ENCODE measurements around the gene HEATR5A. TPM values are rescaled to one million over a fixed set of nuclear protein-coding genes. Genes with fewer than 3 reads are reported as not detected.

HEATR5A gene
- total and polyA plus RNA-seq, 5 experiments from 2014 or later = 4.0 to 13.8 (median 5.9) TPM

DNA sequence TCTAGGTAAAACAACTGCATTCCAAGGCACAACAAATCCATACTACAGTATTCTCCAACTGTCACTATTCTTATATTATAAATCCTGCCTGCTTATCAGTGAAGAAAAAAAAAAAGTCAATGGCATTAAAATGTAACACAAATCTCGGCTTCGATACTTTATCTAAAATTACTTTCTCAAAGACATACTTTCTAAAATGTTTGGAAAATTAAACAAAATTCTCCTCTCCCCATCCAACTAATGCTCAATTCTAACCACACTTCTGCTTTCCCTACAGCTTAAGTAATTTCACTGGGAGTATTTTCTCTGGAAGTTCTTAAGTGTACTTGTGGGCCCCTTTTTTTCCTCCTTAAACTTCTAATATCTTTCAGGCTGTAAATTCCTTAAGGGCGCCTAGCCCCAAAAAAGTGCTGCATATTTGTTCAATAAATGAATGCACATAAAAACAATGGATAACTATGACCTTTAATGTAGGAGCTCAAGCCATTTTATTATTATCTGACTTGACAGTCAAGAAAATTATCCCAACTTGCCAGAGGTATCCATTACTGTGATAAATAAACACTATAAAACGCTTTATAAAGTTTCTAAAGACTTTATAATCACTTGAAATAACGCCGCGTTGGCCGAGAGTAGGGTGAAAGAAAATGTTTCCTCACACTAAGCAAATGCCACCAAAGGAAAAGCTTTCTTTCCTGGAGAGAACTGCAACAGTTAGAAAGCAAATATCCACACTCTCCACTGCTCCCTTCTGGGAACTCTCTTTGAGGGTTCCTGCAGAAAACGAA is 977 bp downstream of the HEATR5A start:
- POLR2A ChIA-PET = interaction anchor here (2.0 to 2.3 kb wide), 3 partner anchors 38 to 394 kb away, joined by 11 to 22 read pairs (median 16); partner anchors contain the start of genes AP4S1, DTD2, HECTD1 and STRN3
- Mint-ChIP-seq H3K36me3 (no peaks in the 10 kb centered on the region), H3K27me3 (no peaks in the 10 kb centered on the region), H3K4me1 (peaks cover 11 to 33% (median 25%) of the 10 kb centered on the region in 4 donors), H3K4me3 (peak overlapping the region; percentile 92 to 100 (median 98)), H3K9me3 (no peaks in the 10 kb centered on the region), H3K27ac (peak overlapping the region in 6 of 10 donors; percentile 2 to 67 (median 31))
- ATAC-seq (no peak), DNase-seq (peak in 2 of 10 donors; percentile 2 to 4)

- no peaks in the 10 kb centered on the region for H3K27me3 Mint-ChIP-seq
- DNase-seq (no peak), ATAC-seq (no peak)
- POLR2A ChIA-PET = interaction anchor here (0.9 kb wide), 1 partner anchor 20 kb away, joined by 4 read pairs; no protein-coding TSS in a partner anchor
- H3K36me3 Mint-ChIP-seq = no peaks in the 10 kb centered on the region
- peaks cover 11 to 39% (median 28%) of the 10 kb centered on the region in 4 donors for H3K4me1 Mint-ChIP-seq
- no peaks in the 10 kb centered on the region for H3K9me3 Mint-ChIP-seq
- H3K4me3 Mint-ChIP-seq = peak overlapping the region in 3 of 10 donors; percentile 8 to 36 (median 14)
- H3K27ac Mint-ChIP-seq = no peak overlapping the region
Observed at GRCh38 chr14:31418440-31418839, 1.9 kb downstream of the HEATR5A start.

DNA sequence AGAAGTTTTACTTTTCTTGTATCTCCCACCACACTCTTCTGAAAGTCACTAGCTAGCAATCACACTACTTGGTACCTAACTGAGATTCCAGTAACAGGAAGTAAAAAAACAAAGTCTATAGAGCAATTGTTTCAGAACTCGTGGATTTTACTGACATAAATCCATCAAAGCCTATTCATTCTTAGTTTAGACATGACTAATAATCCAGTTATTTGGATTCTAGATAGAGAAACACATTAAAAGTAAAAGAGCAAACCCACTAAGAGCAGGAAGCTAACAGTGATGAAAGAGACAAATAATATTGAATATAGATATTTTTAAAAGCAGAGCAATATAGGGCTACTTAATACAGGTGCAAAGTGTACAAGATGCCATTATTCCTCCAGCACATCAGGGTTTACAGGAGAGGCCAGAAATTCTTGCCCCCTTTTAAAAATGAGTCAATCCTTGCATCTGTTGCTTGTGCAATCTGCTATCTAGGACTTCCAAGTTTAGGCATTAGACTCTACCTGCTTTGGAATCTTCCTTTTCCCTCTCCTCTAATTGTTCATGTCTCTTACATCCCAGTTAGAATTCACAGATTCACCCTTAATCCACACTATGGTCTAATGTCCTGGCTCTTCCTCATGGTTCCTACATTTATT is 6.0 kb downstream of the HEATR5A start:
- POLR2A ChIA-PET = no interaction called here
- no peak for ATAC-seq
- no peak overlapping the region for H3K4me3 Mint-ChIP-seq

GRCh38 chr14:31411218-31411727 is 9.1 kb downstream of the HEATR5A start:
- ATAC-seq (no peak), DNase-seq (no peak)
- no peak overlapping the region for H3K27ac Mint-ChIP-seq
- H3K27me3 Mint-ChIP-seq = no peaks in the 10 kb centered on the region
- H3K36me3 Mint-ChIP-seq = peaks cover 0 to 3% (median 3%) of the 10 kb centered on the region in 3 donors
- POLR2A ChIA-PET = interaction anchor here (1.8 kb wide), 1 partner anchor 9 kb away, joined by 5 read pairs; the partner anchor contains the start of gene HEATR5A
- no peaks in the 10 kb centered on the region for H3K9me3 Mint-ChIP-seq
- peaks cover 2 to 30% (median 14%) of the 10 kb centered on the region in 4 donors for H3K4me1 Mint-ChIP-seq
- no peak overlapping the region for H3K4me3 Mint-ChIP-seq

More for the DNA sequence above, 6.0 kb downstream of the HEATR5A start:
- Mint-ChIP-seq H3K4me1 (peaks cover 5 to 43% (median 17%) of the 10 kb centered on the region in 4 donors), H3K36me3 (peaks cover 0 to 3% (median 3%) of the 10 kb centered on the region in 3 donors), H3K9me3 (no peaks in the 10 kb centered on the region), H3K27ac (no peak overlapping the region), H3K27me3 (no peaks in the 10 kb centered on the region)
- no peak for DNase-seq

- Mint-ChIP-seq H3K9me3 (no peaks in the 10 kb centered on the region), H3K4me1 (peaks cover 2 to 28% (median 11%) of the 10 kb centered on the region in 4 donors), H3K4me3 (peak overlapping the region in 1 of 10 donors; percentile 50), H3K27ac (peak overlapping the region in 2 of 10 donors; percentile 9 to 50), H3K27me3 (no peaks in the 10 kb centered on the region), H3K36me3 (peaks cover 0 to 3% (median 3%) of the 10 kb centered on the region in 3 donors)
- ATAC-seq = no peak
- POLR2A ChIA-PET = interaction anchor here (1.8 kb wide), 1 partner anchor 10 kb away, joined by 5 read pairs; the partner anchor contains the start of gene HEATR5A
- DNase-seq = no peak
Observed at GRCh38 chr14:31410048-31410650, 10.2 kb downstream of the HEATR5A start.

- H3K4me1 Mint-ChIP-seq = peaks cover 0 to 19% (median 5%) of the 10 kb centered on the region in 4 donors
- DNase-seq = no peak
- H3K27ac Mint-ChIP-seq = no peak overlapping the region
- no peaks in the 10 kb centered on the region for H3K9me3 Mint-ChIP-seq
- H3K4me3 Mint-ChIP-seq = no peak overlapping the region
- ATAC-seq = no peak
- no peaks in the 10 kb centered on the region for H3K27me3 Mint-ChIP-seq
- POLR2A ChIA-PET = no interaction called here
- peaks cover 0 to 5% (median 3%) of the 10 kb centered on the region in 3 donors for H3K36me3 Mint-ChIP-seq
Observed at GRCh38 chr14:31408421-31408820, 11.9 kb downstream of the HEATR5A start.

DNA sequence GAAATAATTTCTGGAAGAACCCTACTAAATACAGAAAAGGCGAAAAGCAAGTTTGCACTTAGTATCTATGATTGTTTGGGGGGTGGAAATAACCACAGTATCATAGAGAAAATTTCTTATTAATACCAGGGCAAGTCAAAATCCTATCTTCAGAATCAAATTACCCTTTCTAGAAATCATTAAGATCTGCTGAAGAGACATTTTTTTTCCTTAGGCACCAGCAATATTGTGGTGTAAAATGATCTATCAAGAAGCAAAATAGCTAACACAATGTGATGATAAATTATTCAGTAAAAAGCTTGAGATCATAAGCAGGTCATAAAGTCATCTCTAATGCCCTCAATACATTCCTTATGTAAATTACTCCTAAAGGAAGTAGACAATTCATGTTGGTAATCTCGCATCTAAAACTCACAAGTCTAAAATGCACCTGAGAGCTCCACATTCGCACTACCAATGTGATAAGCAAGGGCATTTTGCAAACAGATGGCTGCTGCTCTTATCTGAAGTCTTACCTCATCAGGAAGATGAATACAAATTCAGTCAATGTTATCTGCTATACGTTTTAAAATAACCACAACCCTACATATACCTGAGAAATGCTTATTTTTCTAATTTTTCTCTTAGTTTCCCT is 14.6 kb downstream of the HEATR5A start:
- no peak for DNase-seq
- no peaks in the 10 kb centered on the region for H3K9me3 Mint-ChIP-seq
- no peak overlapping the region for H3K27ac Mint-ChIP-seq
- POLR2A ChIA-PET = no interaction called here
- no peak overlapping the region for H3K4me3 Mint-ChIP-seq
- H3K36me3 Mint-ChIP-seq = peaks cover 0 to 16% (median 10%) of the 10 kb centered on the region in 3 donors
- H3K27me3 Mint-ChIP-seq = no peaks in the 10 kb centered on the region
- H3K4me1 Mint-ChIP-seq = peaks cover 0 to 14% (median 5%) of the 10 kb centered on the region in 4 donors
- no peak for ATAC-seq

- ATAC-seq = no peak
- H3K4me1 Mint-ChIP-seq = peaks cover 0 to 9% (median 3%) of the 10 kb centered on the region in 4 donors
- no peak overlapping the region for H3K27ac Mint-ChIP-seq
- H3K27me3 Mint-ChIP-seq = no peaks in the 10 kb centered on the region
- POLR2A ChIA-PET = no interaction called here
- no peak overlapping the region for H3K4me3 Mint-ChIP-seq
- H3K9me3 Mint-ChIP-seq = no peaks in the 10 kb centered on the region
- peaks cover 0 to 15% (median 12%) of the 10 kb centered on the region in 3 donors for H3K36me3 Mint-ChIP-seq
- DNase-seq = no peak
Observed at GRCh38 chr14:31405106-31405505, 15.2 kb downstream of the HEATR5A start.

- ATAC-seq = no peak
- POLR2A ChIA-PET = no interaction called here
- H3K27ac Mint-ChIP-seq = no peak overlapping the region
- H3K9me3 Mint-ChIP-seq = no peaks in the 10 kb centered on the region
- no peaks in the 10 kb centered on the region for H3K27me3 Mint-ChIP-seq
- H3K4me3 Mint-ChIP-seq = no peak overlapping the region
- H3K4me1 Mint-ChIP-seq = peaks cover 0 to 3% (median 0%) of the 10 kb centered on the region in 4 donors
- DNase-seq = no peak
- peaks cover 0 to 29% (median 11%) of the 10 kb centered on the region in 3 donors for H3K36me3 Mint-ChIP-seq
Observed at GRCh38 chr14:31403707-31404106, 16.6 kb downstream of the HEATR5A start.

GRCh38 chr14:31402764-31403439 is 17.4 kb downstream of the HEATR5A start:
- Mint-ChIP-seq H3K36me3 (peaks cover 0 to 37% (median 14%) of the 10 kb centered on the region in 3 donors), H3K27me3 (no peaks in the 10 kb centered on the region), H3K4me1 (peaks cover 0 to 3% (median 0%) of the 10 kb centered on the region in 4 donors), H3K27ac (no peak overlapping the region), H3K9me3 (no peaks in the 10 kb centered on the region), H3K4me3 (no peak overlapping the region)
- no peak for DNase-seq
- POLR2A ChIA-PET = no interaction called here
- no peak for ATAC-seq

DNA sequence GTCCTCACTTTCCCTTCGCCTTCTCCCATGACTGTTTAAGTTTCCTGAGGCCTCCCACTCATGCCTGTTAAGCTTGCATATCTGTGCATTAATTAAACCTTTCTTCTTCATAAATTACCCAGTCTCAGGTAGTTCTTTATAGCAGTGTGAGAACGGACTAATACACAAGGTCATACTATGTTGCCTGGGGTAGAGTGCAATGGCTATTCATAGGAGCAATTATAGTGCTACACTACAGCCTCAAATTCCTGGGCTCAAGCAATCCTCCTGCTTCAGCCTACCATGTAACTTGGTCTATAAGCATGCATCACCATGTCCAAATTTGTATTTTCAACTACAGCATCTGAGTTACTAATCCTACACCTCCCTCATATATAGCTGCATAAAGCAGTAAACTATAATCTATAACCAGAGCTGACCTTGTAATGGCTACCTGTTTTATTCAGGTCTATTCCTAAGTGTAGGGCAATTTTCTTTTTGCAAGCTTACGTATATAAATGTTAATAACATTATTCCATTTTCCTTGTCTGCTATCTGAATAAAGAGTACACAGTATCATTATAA is 18.9 kb downstream of the HEATR5A start:
- peak overlapping the region in 1 of 10 donors; percentile 53 for H3K27ac Mint-ChIP-seq
- no peak for DNase-seq
- POLR2A ChIA-PET = interaction anchor here (0.6 kb wide), 1 partner anchor 202 kb away, joined by 4 read pairs; no protein-coding TSS in a partner anchor
- no peaks in the 10 kb centered on the region for H3K9me3 Mint-ChIP-seq
- H3K36me3 Mint-ChIP-seq = peaks cover 0 to 40% (median 14%) of the 10 kb centered on the region in 3 donors
- peaks cover 0 to 3% (median 0%) of the 10 kb centered on the region in 4 donors for H3K4me1 Mint-ChIP-seq
- no peaks in the 10 kb centered on the region for H3K27me3 Mint-ChIP-seq
- no peak overlapping the region for H3K4me3 Mint-ChIP-seq
- ATAC-seq = no peak
